ENCODE data around the gene NDUFA13.

- TF ChIP-seq CTCF (conservative IDR thresholded peaks at IDR 0.05) (no peak), EZH2 (IDR thresholded peaks at IDR 0.05; ENCODE audit: low read depth) (no peak)
Observed at GRCh38 chr19:19543101-19543500, 27.1 kb downstream of the NDUFA13 start.
